ENCODE results near the gene SPDL1.
"Not testable (repeated sequence)": the region's sequence is repeated elsewhere in the genome, so short reads cannot be mapped to it uniquely, and the experiment has no call there.

SPDL1 gene

DNA sequence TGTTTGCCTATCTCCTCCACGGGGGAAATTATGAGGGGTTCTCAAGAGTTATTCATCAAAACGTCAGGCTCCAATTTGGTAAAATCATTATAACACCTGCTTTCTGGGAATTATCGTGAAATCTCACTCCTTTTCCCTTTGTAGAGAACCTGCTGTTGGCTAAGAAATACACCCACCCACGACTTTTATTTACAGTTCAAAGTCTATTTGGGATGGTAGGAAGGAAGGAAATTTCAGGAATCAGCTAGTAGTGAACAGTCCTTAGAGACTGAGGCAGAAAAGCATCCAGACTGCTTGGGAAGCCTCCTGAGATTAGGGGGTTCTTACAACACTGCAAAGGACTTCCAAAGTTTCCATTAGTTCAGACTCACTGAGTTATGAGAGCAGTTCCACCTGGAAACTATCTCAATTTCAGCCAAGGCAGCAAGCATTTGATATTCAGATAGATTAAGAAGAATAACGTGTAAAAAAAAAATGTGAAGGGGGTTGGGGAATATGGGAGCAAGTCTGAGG lies 9.4 kb upstream of the SPDL1 start:
- no peak for DNase-seq (ENCODE audit: low spot score)

DNA sequence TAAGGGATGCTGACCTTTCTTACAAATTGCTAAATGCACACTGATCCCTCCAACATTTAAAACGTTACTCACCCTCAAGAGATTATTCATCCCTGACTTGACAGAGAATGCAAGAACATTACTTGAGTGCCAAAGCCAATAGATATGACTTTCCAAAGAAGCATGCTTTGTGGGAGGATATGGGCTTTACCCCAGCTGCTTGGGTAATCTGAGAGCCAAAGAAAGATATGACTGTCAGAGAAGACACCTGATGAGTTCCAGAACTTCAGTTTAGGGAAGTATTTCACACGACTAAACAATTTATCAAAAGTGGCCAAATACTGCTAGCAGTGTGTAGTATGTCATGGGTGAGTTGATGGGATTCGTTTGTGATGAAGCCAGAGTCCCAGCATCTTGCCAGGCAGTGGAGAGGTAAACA lies 7.4 kb upstream of the SPDL1 start:
- no peak for DNase-seq (ENCODE audit: low spot score)

DNA sequence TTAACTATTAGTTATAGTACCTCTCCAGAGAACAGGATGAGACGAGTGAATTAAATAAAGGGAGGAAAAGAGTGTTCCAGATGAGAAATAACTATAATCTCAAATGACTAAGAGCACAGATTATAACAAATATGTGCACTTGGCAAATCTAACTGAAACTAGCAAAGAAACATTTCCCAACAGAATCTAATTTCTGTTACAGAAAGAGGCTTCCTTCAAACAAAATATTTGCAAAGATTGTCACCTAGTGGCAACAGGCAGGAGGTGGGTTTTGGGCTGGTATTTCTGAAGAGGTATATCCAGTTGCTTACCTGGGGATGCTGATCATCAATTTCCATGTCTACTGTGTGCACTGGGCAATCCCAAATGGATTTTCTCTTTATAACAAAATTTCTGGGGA lies 5.6 kb upstream of the SPDL1 start:
- DNase-seq (ENCODE audit: low spot score), result no peak

GRCh38 chr5:169580964-169581363 lies 2.6 kb upstream of the SPDL1 start:
- no peak for DNase-seq (ENCODE audit: low spot score)

- DNase-seq (ENCODE audit: low spot score), result no peak
Measured at GRCh38 chr5:169581580-169582227, 1.9 kb upstream of the SPDL1 start.

DNA sequence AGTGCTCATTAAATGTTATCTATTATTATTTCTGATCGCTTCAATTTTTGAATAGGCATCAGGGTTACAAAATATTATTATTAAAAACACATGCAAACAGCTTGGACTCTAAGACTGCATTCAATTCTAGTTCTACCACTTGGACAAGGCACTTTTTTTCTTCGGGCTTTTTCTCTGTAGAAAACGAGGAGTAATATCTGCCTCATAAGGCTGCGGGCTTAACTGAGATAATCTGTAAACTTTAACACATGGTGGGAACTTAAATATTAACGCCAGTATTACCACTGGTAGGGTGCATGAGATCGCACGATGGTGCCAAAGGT lies 511 bp upstream of the SPDL1 start:
- DNase-seq (ENCODE audit: low spot score), result no peak

DNA sequence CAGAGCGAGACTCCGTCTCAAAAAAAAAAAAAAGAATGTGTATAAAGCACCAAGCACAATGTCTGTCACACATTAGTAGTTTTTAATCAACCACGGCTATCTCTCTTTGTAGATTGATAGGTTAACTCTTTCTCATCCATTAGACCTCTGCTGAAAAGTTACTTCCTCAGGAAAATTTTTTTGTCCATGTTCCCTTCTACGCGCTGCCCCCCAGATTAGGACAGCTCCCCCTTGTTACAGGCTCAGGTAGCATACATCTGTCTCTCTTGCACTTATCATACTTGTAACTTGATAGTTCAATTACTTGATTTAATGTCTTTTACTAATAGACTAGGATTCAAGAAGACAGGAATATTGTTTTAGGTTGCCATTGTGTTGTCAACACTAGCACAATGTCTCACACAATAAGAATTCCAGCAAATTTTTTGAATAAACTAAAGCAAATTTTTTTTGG lies 1.5 kb downstream of the SPDL1 start:
- DNase-seq (ENCODE audit: low spot score), result no peak

- DNase-seq (ENCODE audit: low spot score), result no peak
Measured at GRCh38 chr5:169590602-169591001, 7.0 kb downstream of the SPDL1 start.

GRCh38 chr5:169591636-169592035 lies 8.1 kb downstream of the SPDL1 start:
- no peak for DNase-seq (ENCODE audit: low spot score)

DNA sequence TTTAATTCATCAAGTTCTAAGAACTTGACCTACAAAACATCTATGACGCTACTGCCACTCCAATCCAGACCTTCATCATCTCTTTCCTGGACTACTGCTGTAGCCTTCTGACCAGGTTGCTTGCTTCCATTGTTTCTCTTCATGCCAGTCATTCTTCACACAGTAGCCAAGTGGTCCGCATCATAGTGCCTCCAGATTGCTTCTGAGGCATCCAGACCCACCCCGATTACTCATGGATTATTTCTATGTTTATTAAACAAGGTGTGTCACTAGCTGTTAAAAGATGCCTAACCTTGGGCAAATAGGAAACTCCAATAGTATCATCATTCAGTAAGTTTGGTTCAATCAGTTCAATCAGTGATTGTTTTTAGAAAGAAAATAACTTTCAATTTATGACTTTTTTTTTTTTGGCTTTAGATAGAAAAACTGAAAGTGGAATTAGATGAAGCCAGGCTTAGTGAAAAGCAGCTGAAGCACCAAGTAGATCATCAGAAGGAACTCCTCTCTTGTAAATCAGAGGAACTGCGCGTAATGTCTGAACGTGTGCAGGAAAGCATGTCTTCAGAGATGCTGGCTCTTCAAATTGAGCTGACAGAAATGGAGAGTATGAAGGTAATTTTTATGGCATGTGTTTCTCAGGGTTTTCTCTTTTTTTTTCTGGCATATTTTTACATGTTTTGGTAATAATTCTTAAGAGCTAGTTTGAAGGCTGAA lies 9.5 kb downstream of the SPDL1 start:
- no peak for DNase-seq (ENCODE audit: low spot score)

- no peak for DNase-seq (ENCODE audit: low spot score)
Measured at GRCh38 chr5:169595172-169595820, 11.7 kb downstream of the SPDL1 start.

GRCh38 chr5:169599451-169599850 lies 15.9 kb downstream of the SPDL1 start:
- DNase-seq (ENCODE audit: low spot score), result no peak

DNA sequence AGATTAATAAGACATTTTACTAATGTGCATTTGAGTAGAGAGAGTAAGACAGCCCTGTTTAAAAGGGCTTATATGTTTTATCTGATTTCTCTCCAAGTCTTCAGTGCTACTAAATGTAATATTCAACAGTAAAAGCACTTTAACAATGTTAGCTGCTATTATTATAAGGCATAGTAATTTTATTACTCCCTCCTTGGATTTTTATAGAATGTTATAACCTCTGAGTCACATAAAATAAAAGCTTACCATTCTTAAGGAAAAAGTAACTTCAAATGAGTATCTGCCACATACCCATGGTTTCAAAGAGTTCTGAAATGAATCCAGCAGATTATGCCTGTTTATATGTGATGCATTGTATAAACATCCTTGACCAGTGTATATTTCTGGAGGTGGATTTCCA lies 19.0 kb downstream of the SPDL1 start:
- no peak for DNase-seq (ENCODE audit: low spot score)

DNA sequence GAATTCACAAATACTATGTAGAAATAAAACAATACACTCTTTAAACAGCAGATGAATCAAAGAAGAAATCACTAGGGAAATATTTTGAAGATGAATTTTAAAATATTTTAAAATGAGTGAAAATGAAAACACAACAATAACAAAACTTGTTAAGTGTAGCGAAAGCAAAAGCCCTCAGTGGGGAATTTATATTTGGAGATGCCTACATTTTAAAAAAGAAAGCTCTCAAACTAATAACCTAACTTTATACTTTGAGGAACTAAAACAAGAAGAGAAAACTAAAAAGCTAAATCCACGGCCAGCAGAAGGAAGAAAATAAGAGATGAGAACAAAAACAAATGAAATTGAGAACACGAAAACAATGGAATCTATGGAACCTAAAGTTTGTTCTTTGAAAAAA lies 22.7 kb downstream of the SPDL1 start:
- DNase-seq (ENCODE audit: low spot score), result no peak

DNA sequence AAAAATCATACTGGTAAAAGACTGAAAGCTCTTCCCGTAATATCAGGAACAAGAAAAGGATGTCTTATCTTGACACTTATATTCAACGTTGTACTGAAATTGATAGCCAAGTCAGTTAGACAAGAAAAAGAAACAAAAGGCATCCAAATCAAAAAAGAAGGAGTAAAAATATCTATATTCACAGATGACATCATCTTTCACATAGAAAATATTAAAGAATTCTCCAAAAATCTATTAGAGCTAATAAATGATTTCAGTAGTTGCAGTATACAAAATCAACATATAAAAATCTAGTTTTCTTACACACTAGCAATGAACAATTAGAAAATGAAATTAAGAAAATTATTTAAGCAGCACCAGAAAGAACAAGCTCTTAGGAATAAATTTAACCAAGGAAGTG lies 24.3 kb downstream of the SPDL1 start:
- no peak for DNase-seq (ENCODE audit: low spot score)

DNA sequence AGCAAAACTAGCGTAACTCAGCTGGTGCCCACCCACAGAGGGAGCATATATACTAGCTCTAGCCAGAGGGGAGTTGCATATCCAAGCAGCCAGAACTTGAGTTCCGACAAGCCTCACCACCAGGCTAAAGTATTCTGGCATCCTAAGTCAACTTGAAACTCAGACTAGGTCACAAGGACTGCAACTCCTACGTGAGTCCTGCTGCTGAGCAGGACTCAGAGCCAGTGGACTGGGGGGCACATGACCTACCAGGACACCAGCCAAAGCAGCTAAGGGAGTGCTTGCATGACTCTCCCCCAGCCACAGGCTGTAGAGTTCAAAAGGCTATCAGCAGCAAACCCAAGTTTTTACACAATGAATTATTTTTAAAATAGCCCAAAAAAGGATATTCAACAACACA lies 26.1 kb downstream of the SPDL1 start:
- DNase-seq (ENCODE audit: low spot score), result no peak

- no peak for DNase-seq (ENCODE audit: low spot score)
Measured at GRCh38 chr5:169610606-169611005, 27.0 kb downstream of the SPDL1 start.

DNA sequence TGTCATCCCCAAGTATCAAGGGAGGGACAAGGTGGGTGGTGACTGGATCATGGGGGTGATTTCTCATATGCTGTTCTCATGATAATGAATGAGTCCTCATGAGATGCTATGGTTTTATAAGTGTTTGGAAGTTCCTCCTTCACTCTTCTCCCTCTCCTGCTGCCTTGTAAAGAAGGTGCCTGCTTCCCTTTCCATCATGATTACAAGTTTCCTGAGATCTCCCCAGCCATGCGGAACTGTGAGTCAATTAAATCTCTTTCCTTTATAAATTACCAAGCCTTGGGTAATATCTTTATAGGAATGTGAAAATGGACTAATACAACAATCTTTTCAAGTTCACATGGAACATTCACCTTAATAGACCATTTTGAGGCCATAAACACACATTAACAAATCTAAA lies 32.0 kb downstream of the SPDL1 start:
- DNase-seq (ENCODE audit: low spot score), result no peak

GRCh38 chr5:169624307-169624706 lies 40.7 kb downstream of the SPDL1 start:
- DNase-seq (ENCODE audit: low spot score), result not testable (repeated sequence)

- DNase-seq (ENCODE audit: low spot score), result no peak
Measured at GRCh38 chr5:169626779-169627178, 43.2 kb downstream of the SPDL1 start.

GRCh38 chr5:169627551-169627950 lies 44.0 kb downstream of the SPDL1 start:
- DNase-seq (ENCODE audit: low spot score), result no peak

- DNase-seq (ENCODE audit: low spot score), result no peak
Measured at GRCh38 chr5:169628892-169629291, 45.3 kb downstream of the SPDL1 start.

- DNase-seq (ENCODE audit: low spot score), result no peak
Measured at GRCh38 chr5:169629847-169630548, 46.4 kb downstream of the SPDL1 start.
